HG02610 (cell line): ENCODE data around the gene ANKZF1.

Experiments used
- ATAC-seq: cut with Tn5 transposase; IDR thresholded peaks from one replicate; pipeline ENCODE4 v1.9.1; 2021; ENCODE audit warnings: mild to moderate bottlenecking, moderate library complexity; ENCODE audit not compliant: unreplicated experiment

Gene ANKZF1

GRCh38 chr2:219225350-219225749 is 4.3 kb upstream of the ANKZF1 start:
- ATAC-seq = no peak

- ATAC-seq = no peak
Observed at GRCh38 chr2:219228041-219228910, 1.3 kb upstream of the ANKZF1 start.

- ATAC-seq = no peak
Observed at GRCh38 chr2:219228911-219229304, 698 bp upstream of the ANKZF1 start.

- ATAC-seq = peak; percentile 27
Observed at GRCh38 chr2:219230059-219230540, 494 bp downstream of the ANKZF1 start.

GRCh38 chr2:219234331-219234730 is 4.7 kb downstream of the ANKZF1 start:
- ATAC-seq = no peak

- no peak for ATAC-seq
Observed at GRCh38 chr2:219243291-219243761, 13.7 kb downstream of the ANKZF1 start.

GRCh38 chr2:219244789-219245147 is 15.2 kb downstream of the ANKZF1 start:
- ATAC-seq = no peak

- ATAC-seq = peak; percentile 78
Observed at GRCh38 chr2:219245148-219245898, 15.7 kb downstream of the ANKZF1 start, which contains the start of the genes GLB1L and STK16. GLB1L (minus strand) TSS chr2:219245444; CDS start chr2:219243573, 1,871 bp downstream. STK16 (plus strand) TSS chr2:219245479; CDS start chr2:219246000, 521 bp downstream.

- ATAC-seq = no peak
Observed at GRCh38 chr2:219245899-219246230, 16.3 kb downstream of the ANKZF1 start.

GRCh38 chr2:219246559-219246958 is 17.0 kb downstream of the ANKZF1 start:
- no peak for ATAC-seq

- no peak for ATAC-seq
Observed at GRCh38 chr2:219247678-219248642, 18.4 kb downstream of the ANKZF1 start.

GRCh38 chr2:219248845-219249202 is 19.2 kb downstream of the ANKZF1 start:
- no peak for ATAC-seq

GRCh38 chr2:219249203-219249980 is 19.8 kb downstream of the ANKZF1 start:
- ATAC-seq = peak; percentile 32

GRCh38 chr2:219250049-219250781 is 20.6 kb downstream of the ANKZF1 start:
- ATAC-seq = no peak

GRCh38 chr2:219251656-219252055 is 22.1 kb downstream of the ANKZF1 start:
- ATAC-seq = no peak

GRCh38 chr2:219252084-219252483 is 22.5 kb downstream of the ANKZF1 start:
- ATAC-seq = no peak

- no peak for ATAC-seq
Observed at GRCh38 chr2:219252570-219252899, 22.9 kb downstream of the ANKZF1 start.

GRCh38 chr2:219252900-219253752 is 23.5 kb downstream of the ANKZF1 start, which contains the start of gene TUBA4B:
TUBA4B (plus strand) TSS chr2:219253243; CDS start chr2:219253408, 165 bp downstream.
- ATAC-seq = peak; percentile 12
